ENCODE results near the gene RHD.
"Not testable (repeated sequence)": the region's sequence is repeated elsewhere in the genome, so short reads cannot be mapped to it uniquely, and the experiment has no call there.

RHD gene

DNA sequence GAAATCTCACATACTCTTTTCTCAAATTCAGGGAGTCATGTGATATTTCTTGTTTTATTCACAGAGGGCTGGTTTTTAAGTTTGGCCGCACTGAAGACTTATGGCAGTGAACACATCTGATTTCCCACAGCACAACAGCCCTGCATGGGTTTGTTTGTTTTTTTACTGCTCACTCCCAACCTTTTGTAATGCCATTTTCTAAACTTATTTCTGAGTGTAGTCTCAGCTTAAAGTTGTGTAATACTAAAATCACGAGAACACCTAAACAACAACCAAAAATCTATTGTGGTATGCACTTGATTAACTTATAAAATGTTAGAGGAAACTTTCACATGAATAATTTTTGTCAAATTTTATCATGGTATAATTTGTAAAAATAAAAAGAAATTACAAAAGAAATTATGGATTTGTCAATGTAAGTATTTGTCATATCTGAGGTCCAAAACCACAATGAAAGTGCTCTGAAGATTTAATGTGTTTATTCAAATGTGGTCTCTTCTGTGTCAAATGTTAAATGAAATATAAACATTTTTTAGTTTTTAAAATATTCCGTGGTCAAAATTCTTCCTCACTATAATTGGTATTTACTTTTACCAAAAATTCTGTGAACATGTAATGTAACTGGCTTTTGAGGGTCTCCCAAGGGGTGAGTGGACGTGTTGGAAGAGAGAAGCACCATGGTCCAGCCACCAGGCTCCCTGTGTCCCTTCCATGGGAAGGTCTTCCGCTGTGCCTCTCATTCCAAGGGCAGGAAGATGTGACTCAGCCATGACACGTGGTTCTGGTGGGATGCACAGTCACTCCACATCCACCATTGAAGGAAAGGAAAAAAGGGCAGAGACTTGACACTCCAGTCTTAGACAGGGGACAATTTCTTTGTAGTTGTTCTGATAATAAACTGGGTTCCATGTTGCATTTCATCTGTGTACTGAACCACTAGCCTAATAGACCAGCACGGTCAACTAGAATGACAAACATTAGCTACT lies 88.6 kb downstream of the RHD start:
- no peak for DNase-seq

DNA sequence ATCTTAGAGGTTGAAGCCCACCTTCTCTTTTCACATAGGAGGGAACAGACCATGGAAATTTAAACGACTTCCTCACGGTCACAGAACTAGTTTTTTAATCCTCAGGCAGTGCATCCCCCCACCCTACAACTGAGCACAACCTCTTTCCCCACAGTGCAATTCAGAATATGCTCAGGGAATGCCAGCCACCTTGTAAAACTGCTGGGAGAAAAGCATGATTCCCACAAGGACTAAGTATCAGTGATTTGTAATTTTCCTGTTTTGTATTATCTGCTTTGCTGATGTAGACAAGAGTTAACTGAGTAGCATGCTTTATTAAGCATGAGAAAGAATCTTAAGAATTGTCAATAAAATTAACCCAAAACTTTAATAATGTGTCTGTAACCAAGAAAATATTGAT lies 89.6 kb downstream of the RHD start:
- DNase-seq = no peak

DNA sequence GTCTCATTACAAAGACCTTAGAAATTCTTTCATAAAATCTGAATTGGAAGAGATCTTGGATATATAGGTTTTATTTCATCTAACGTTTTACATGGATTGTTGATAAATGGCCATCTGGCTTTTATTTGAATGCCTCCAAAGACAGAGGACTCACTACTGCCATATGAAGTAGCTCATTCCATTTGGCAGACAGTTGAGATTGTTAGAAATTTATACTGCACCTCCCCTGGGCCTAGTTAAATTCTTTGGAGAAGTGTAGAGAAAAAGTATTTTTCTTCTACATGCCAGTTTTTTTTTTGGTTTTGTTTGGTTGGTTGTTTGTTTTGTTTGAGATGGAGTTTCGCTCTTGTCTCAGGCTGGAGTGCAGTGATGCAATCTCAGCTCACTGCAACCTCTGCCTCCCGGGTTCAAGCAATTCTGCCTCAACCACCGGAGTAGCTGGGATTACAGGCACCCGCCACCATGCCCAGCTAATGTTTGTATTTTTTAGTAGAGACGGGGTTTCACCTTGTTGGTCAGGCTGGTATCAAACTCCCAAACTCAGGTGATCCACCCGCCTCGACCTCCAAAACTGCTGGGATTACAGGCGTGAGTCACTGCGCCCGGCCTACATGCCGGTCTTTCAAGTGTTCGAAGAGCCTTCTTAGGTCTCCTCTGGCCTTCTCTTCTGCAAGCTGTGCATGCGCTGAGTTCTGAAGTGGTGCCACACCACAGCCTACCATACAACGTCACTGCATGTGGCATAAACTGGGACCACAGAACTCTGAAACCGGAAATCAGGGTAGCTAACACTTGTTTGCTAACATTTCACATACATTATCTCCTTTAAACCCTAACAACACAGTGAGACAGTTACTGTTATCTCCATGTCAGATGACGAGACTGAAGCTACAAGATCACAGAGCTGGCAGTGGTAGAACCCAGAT lies 90.6 kb downstream of the RHD start:
- not testable (repeated sequence) for DNase-seq

DNA sequence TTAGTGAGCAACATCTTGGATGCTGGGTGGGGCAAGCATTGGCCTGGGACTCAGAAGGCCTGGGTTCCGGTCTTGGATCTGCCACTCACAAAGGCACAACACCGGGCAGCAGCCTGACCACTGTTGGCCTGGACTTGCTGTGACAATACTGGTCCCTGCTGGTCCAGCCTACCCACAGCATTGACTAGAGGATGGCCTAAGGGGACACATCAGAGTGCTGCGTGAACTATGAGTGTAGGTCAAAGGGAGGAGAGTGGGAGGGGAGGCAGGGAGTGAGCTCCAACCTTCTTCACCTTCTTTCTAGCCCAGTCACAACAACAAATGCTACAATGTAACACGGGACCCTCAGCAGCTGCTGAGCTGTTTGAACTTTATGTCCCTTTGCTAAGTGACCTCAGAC lies 96.9 kb downstream of the RHD start:
- DNase-seq = no peak

DNA sequence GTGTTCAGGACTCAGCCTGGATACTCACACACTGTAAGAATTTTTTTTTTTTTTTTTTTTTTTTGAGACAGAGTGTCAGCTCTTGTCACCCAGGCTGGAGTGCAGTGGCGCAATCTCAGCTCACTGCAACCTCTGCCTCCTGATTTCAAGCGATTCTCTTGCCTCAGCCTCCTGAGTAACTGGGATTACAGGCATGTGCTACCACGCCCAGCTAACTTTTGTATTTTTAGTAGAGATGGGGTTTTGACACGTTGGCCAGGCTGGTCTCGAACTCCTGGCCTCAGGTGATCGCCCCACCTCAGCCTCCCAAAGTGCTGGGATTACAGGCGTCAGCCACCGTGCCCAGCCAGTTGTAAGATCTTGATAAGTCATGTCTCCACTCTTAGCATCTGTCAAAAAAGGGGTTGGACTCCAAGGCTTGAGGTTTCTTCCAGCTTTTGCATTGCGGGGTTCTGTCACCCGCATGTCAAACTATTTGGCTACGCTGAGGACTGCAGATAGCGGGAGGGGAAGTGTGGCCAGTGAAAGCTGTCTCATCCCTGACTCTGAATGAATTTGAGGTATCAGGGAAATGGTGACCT lies 97.5 kb downstream of the RHD start:
- DNase-seq = not testable (repeated sequence)

DNA sequence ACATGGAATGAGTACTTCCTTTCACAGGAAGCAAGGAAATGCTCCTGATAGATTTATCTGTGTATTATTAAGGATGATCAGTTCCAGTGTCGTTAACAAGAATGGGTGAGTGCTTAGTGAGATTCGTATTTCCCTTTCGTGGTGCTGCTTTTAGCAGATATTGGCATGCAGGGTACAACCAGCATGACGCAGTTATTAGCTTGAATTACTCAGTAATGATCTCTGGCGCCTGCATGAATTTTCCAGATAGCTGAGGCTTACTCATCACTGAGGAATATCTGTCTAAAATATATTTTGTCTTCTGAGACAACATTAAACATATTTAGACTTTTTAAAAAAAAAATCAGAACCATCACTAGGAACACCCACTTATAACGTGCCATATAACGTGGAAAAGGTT lies 99.4 kb downstream of the RHD start:
- not testable (repeated sequence) for DNase-seq

DNA sequence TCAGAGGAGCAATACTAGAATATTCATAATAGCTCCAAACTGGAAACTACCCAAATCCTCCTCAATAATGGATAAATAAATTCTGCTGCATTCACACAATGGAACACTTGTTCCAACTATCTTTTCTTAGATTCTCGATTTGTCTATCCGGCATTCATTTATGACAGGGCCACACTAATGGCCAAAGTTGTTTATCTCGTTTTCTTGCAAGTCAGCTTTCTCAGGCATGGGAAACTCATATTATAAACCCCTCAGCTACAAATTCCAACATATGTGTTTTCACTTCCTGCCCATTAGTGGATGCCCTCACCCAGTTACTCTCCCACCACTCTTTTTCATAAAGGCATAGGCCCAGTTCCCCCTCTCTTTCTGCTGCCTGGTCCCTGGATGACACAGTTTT lies 106.1 kb downstream of the RHD start:
- not testable (repeated sequence) for DNase-seq

Measured in NCI-H187 (cell line).